Panc1 (cell line): ENCODE data around the gene KIRREL3.

ENCODE experiments used
- CTCF ChIP-seq: fragments of 450-650 bp; IDR thresholded peaks from 2 replicates; pipeline ENCODE4 v1.5.1; 2017; ENCODE audit warnings: mild to moderate bottlenecking
- SIN3A ChIP-seq: IDR thresholded peaks from 2 replicates; pipeline ENCODE4 v1.6.1; 2012; ENCODE audit warnings: low read depth, mild to moderate bottlenecking, low read length, moderate library complexity, borderline replicate concordance; ENCODE audit not compliant: insufficient read depth

DNA sequence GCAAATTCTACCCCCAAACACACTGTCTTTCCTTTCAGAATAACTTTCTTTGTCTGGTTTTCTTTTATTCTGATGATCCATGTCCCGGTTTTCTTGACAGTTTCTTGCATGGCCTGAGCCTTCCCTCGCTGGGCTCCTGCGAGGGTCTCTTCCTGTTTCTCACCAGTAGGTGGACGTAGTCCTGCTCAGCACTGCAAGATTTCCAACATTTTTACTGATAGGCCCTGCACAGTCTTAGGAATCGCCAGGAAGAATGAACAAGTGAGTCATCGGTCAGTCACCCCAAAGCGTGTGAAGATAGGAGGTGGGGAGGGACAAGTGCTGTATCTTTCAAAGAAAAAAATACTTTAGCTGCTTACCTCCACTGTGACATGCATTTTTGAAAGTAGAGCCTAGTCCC is 16.9 kb upstream of the KIRREL3 start:
- TF ChIP-seq CTCF (0 out of 2 replicates have a peak, but pooled peaks have one; percentile 11), SIN3A (no peak)
